ENCODE measurements around the gene LDB2.

Gene LDB2

DNA sequence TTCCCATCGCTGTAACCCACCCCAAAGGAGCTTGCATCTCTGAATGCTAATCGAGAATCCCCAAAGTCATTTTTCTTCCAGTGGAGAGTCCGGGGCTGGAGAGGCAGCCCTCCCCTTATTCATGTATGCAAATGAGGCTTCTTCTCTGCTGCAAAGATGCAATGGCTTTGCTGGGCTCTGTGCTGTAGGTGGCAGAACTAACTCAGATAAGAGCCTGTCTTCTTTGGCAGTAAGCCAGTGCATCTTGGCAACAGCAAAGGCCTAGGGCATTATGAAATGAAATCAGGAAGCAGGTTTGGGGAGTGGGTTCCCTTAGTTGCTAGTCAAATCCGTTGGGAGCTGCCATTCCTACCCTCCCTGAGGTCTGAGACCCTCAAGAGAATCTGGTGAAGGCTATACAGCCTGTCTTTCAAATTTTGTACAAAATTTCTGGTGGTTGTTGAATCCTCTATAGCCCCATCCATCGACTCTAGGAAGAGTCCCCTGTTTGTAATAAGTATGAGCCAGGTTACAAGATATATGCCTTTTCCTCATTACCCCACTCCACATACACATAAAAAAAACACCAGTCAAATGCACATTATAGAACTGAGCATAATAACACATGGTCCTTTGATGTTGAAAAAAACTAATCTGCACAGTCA lies 381.5 kb downstream of the LDB2 start:
- no peaks in the 10 kb centered on the region for H3K27me3 ChIP-seq (ENCODE audit: insufficient read depth, low read length, poor library complexity, severe bottlenecking)
- H3F3A ChIP-seq (ENCODE audit: low read depth), result no peaks in the 10 kb centered on the region
- H3K9me2 ChIP-seq (replicated peaks; ENCODE audit: low read depth, low read length), result no peaks in the 10 kb centered on the region
- H3K79me2 ChIP-seq (ENCODE audit: insufficient read depth, low read length), result no peaks in the 10 kb centered on the region
- no peak for TF ChIP-seq EZH2phosphoT487 (IDR thresholded peaks at IDR 0.05; ENCODE audit: borderline replicate concordance)
- TF ChIP-seq, protein P1, sequence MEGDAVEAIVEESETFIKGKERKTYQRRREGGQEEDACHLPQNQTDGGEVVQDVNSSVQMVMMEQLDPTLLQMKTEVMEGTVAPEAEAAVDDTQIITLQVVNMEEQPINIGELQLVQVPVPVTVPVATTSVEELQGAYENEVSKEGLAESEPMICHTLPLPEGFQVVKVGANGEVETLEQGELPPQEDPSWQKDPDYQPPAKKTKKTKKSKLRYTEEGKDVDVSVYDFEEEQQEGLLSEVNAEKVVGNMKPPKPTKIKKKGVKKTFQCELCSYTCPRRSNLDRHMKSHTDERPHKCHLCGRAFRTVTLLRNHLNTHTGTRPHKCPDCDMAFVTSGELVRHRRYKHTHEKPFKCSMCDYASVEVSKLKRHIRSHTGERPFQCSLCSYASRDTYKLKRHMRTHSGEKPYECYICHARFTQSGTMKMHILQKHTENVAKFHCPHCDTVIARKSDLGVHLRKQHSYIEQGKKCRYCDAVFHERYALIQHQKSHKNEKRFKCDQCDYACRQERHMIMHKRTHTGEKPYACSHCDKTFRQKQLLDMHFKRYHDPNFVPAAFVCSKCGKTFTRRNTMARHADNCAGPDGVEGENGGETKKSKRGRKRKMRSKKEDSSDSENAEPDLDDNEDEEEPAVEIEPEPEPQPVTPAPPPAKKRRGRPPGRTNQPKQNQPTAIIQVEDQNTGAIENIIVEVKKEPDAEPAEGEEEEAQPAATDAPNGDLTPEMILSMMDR (conservative IDR thresholded peaks at IDR 0.05; ENCODE audit: low read length), result no peak
- no peaks in the 10 kb centered on the region for H3K4me1 ChIP-seq (ENCODE audit: insufficient read depth, low read length, poor library complexity, severe bottlenecking)
- no peak overlapping the region for H3K4me2 ChIP-seq (ENCODE audit: low read depth, low read length, poor library complexity, severe bottlenecking)
- H4K20me1 ChIP-seq (ENCODE audit: insufficient read depth, low read length, poor library complexity, severe bottlenecking), result no peaks in the 10 kb centered on the region
- H2AFZ ChIP-seq (ENCODE audit: low read length), result no peak overlapping the region
- H3K4me3 ChIP-seq (ENCODE audit: low read length, poor library complexity, severe bottlenecking), result no peak overlapping the region
- no peaks in the 10 kb centered on the region for H3K9me3 ChIP-seq (ENCODE audit: insufficient read depth, low read depth, low read length)
- H3K9ac ChIP-seq (ENCODE audit: low read depth, low read length, poor library complexity, severe bottlenecking), result no peak overlapping the region
- H3K36me3 ChIP-seq (ENCODE audit: insufficient read depth, low read length), result no peaks in the 10 kb centered on the region

DNA sequence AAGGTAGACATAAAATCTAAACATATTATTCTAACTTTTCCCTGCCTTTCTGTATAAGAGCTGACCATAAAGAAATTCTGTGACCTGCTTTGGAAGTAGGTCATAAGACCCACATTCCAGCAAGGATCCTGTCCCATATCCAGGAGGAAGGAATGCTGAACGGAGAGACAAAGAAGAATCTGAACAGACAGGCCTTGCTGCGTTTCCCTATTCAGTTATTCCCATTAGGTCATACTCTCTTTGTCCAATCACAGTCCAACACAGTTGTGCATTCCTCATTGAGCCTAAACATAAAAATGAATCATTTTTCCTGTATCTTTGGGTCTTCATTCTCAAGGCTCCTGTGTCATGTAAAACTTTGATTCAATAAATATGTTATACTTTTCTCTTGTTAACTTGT lies 384.6 kb downstream of the LDB2 start:
- H2AFZ ChIP-seq (ENCODE audit: low read length), result no peak overlapping the region

GRCh38 chr4:16508968-16509367 lies 389.5 kb downstream of the LDB2 start:
- no peak overlapping the region for H3K4me3 ChIP-seq (ENCODE audit: low read length, poor library complexity, severe bottlenecking)
- no peaks in the 10 kb centered on the region for H3K36me3 ChIP-seq (ENCODE audit: insufficient read depth, low read length)
- H3K9me3 ChIP-seq (ENCODE audit: insufficient read depth, low read depth, low read length), result peaks cover 3% of the 10 kb centered on the region; the same call in 1 of the 2 replicates
- no peaks in the 10 kb centered on the region for H3K9me2 ChIP-seq (replicated peaks; ENCODE audit: low read depth, low read length)
- no peaks in the 10 kb centered on the region for H3K27me3 ChIP-seq (ENCODE audit: insufficient read depth, low read length, poor library complexity, severe bottlenecking)
- H2AFZ ChIP-seq (ENCODE audit: low read length), result no peak overlapping the region
- no peaks in the 10 kb centered on the region for H3F3A ChIP-seq (ENCODE audit: low read depth)
- H3K79me2 ChIP-seq (ENCODE audit: insufficient read depth, low read length), result no peaks in the 10 kb centered on the region
- H3K4me1 ChIP-seq (ENCODE audit: insufficient read depth, low read length, poor library complexity, severe bottlenecking), result no peaks in the 10 kb centered on the region
- H4K20me1 ChIP-seq (ENCODE audit: insufficient read depth, low read length, poor library complexity, severe bottlenecking), result no peaks in the 10 kb centered on the region
- no peak for TF ChIP-seq EZH2phosphoT487 (IDR thresholded peaks at IDR 0.05; ENCODE audit: borderline replicate concordance)
- TF ChIP-seq, protein P1 (conservative IDR thresholded peaks at IDR 0.05; ENCODE audit: low read length), result peak; percentile 46
- H3K9ac ChIP-seq (ENCODE audit: low read depth, low read length, poor library complexity, severe bottlenecking), result no peak overlapping the region
- no peak overlapping the region for H3K4me2 ChIP-seq (ENCODE audit: low read depth, low read length, poor library complexity, severe bottlenecking)

More for the DNA sequence above, 384.6 kb downstream of the LDB2 start:
- Histone ChIP-seq H3K79me2 (ENCODE audit: insufficient read depth, low read length) (no peaks in the 10 kb centered on the region), H3K4me1 (ENCODE audit: insufficient read depth, low read length, poor library complexity, severe bottlenecking) (no peaks in the 10 kb centered on the region), H3K9me3 (ENCODE audit: insufficient read depth, low read depth, low read length) (0 out of 2 replicates have a peak, but pooled peaks cover 3% of the 10 kb centered on the region), H3F3A (ENCODE audit: low read depth) (no peaks in the 10 kb centered on the region), H4K20me1 (ENCODE audit: insufficient read depth, low read length, poor library complexity, severe bottlenecking) (no peaks in the 10 kb centered on the region), H3K9me2 (replicated peaks; ENCODE audit: low read depth, low read length) (no peaks in the 10 kb centered on the region), H3K4me3 (ENCODE audit: low read length, poor library complexity, severe bottlenecking) (no peak overlapping the region), H3K27me3 (ENCODE audit: insufficient read depth, low read length, poor library complexity, severe bottlenecking) (no peaks in the 10 kb centered on the region), H3K9ac (ENCODE audit: low read depth, low read length, poor library complexity, severe bottlenecking) (no peak overlapping the region), H3K36me3 (ENCODE audit: insufficient read depth, low read length) (no peaks in the 10 kb centered on the region), H3K4me2 (ENCODE audit: low read depth, low read length, poor library complexity, severe bottlenecking) (no peak overlapping the region)
- TF ChIP-seq EZH2phosphoT487 (IDR thresholded peaks at IDR 0.05; ENCODE audit: borderline replicate concordance), result no peak
- TF ChIP-seq, protein P1 (conservative IDR thresholded peaks at IDR 0.05; ENCODE audit: low read length), result no peak

Data from Loucy (cell line).